NCI-H2227 treated with DMSO at 0.1 percent for 48 hours (cell line): Measurements from ENCODE around the gene GPR155.

ENCODE experiments used
- DNase-seq: peaks from one replicate; lab custom pipeline; 2025; lab: John Stamatoyannopoulos, UW

GPR155 gene, protein sequence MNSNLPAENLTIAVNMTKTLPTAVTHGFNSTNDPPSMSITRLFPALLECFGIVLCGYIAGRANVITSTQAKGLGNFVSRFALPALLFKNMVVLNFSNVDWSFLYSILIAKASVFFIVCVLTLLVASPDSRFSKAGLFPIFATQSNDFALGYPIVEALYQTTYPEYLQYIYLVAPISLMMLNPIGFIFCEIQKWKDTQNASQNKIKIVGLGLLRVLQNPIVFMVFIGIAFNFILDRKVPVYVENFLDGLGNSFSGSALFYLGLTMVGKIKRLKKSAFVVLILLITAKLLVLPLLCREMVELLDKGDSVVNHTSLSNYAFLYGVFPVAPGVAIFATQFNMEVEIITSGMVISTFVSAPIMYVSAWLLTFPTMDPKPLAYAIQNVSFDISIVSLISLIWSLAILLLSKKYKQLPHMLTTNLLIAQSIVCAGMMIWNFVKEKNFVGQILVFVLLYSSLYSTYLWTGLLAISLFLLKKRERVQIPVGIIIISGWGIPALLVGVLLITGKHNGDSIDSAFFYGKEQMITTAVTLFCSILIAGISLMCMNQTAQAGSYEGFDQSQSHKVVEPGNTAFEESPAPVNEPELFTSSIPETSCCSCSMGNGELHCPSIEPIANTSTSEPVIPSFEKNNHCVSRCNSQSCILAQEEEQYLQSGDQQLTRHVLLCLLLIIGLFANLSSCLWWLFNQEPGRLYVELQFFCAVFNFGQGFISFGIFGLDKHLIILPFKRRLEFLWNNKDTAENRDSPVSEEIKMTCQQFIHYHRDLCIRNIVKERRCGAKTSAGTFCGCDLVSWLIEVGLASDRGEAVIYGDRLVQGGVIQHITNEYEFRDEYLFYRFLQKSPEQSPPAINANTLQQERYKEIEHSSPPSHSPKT

DNA sequence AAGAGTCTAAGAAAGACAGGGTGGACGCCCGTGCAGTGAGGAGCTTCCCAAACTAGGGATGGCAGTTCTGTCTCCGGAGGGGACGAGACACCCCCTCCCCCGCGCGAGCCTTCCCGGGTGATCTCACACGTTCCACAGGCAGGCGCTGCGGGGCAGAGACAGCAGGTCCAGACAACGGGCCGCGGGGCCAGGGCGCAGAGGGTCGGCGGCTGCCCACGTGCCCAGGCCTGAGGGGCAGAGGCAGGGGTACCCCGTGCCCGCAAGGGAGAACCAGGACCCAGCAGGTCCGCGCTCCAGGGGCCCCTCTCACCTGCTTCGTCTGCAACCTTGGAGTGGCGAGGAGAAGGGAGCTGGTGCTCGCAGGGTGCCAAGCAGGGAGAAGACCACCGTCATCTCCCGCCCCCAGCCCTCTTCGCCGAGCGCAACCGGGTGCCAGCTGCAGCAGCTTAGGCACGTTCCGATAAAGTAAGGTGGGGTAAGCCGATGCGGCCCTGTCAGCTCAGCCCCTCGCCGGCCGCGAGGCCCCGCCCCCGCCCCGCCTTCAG is at the start of gene GPR155:
GPR155 (minus strand) TSS at position 467 of the 545 bp plus-strand sequence. CDS start 5,073 bp downstream, outside the sequence.
- no peak for DNase-seq

DNA sequence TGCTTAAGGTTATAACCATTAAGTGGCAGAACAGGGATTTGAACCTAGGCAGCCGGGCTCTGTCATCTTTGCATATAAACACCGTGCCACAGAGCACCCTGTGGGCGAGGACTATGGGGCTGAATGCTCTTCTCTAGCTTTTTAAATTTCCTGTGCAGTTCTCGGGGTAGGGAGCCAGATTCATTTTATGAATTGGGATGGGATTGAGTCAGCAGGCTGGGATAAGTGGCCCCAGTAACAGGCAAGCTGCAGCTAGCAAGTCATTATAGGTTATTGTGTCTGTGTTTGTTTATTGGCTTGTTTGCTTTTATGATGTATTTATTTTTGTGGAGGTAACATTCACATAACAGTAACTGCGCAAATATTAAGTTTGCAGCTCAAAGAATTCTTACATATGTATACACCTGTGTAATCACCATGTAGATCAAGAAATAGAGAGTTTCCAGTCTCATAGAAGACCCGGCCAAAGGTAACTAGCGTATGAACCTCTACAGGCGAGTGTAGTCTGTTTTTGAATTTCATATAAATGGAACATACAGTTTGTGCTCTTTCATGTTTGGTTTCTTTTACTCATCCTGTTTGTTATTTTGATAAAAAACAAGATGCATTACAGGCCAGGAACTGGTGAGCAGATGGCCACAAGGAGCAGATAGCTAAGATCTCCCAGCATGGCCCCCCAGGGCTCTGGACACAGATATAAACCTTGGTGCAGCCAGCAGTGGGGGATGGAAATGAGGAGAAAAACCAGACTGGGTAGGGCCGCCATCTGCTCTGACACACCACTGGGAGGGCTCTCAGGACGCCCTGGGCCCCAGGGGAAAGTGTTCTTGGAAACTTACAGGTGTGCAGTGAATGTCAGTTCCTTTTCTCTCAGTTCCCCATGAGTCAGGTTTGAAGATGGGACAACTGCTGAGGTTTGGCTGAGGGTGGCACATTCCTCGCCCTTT is 49.2 kb upstream of the GPR155 start:
- DNase-seq: peak; percentile 12

DNA sequence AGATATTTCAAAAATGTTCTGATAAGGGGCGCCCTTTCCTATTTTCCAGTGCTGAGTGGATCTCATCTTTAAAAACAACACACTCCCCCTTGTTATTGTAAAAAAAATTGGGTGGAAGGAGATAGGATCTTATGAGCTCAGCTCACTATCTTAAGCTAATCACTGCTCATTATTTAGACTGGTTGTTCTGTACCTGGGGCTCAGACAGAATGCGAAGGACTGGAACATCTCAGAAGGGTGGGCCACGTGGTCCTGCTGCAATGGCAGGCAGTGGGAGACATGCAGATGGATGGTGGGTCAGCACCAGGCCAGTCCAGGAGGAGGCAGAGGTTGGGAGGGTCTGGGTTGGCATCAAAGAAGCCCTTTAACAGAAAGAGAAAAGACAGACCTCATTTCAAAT is 48.3 kb upstream of the GPR155 start:
- no peak for DNase-seq

DNA sequence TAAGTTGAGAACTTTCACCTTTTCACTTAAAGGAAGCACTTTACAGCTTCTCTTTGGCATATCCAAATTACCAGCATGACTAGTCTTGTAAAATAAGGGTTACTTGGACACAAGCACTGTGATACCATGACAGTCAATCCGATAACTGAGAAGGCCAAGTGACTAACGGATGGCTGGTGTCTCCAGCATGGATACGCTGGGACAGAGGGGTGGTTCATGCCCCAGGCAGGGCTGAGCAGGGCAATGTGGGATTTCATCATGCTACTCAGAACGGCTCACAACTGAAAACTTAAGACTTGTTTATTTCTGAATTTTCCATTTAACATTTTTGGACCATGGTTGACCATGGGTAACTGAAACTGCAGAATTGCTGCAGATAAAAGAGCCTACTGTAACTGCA is 43.1 kb upstream of the GPR155 start:
- no peak for DNase-seq

DNA sequence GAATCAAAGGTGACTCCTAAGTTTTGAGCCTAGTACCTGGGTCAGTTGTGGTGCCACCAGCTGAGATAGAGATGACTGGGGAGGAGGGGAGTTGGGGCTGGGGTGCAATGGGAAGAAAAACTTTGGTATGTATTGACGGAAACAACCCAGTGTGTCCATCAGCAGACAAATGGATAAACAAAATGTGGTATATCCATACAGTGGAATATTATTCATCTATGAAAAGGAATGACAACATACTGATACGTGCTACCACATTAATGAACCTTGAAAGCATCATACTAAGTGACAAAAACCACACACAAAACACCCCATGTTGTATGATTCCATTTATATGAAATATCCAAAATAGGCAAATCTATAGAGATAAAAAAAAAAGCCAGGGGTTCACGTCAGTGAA is 41.1 kb upstream of the GPR155 start:
- DNase-seq: no peak

DNA sequence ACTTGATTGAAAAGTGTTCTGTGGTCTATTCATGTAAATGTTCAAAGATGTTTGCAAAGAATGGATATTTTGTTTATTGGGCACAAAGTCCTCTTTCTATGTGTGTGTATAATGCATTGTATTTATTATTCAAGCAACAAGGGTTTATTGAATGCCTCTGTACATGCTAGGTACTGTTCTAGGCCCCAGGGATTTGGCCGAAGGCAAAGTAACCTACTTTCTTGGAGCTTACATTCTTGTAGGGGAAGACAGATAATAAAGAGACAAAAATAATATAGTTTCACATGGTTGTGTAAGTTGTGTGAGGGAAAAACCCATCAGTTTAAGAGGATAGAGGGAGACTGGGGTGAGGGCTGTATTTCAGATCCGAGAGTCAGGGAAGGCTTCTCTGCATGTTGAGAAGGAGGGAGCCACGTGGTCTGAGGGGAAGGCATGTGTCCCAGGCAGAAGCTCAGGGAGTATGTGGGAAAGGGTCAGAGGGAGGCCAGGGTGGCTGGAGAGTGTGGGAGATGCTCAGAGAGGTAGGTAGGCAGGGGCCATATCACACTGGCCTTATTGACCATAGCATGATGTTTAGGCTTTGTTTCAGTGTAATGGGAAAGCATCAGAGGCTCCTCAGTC is 40.4 kb upstream of the GPR155 start:
- no peak for DNase-seq

DNA sequence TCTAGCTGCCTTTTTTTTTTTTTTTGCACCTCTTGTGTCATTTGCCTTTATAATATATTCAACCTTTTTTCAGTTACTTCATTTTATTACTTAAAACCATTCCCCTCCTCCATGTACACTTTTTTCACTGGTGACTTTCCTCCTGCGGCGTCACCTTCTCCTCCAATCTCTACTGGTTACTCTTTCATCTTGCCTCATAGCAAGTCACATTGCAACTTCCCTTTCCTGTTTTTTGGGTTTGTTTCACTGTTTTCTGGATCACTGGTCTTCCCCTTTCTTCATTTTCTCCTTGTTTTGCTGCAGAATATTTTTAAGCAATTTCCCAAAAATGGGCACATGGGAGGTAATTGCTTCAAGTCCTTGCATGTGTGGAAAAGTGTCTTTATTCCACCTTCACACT is 37.7 kb upstream of the GPR155 start:
- DNase-seq: no peak

DNA sequence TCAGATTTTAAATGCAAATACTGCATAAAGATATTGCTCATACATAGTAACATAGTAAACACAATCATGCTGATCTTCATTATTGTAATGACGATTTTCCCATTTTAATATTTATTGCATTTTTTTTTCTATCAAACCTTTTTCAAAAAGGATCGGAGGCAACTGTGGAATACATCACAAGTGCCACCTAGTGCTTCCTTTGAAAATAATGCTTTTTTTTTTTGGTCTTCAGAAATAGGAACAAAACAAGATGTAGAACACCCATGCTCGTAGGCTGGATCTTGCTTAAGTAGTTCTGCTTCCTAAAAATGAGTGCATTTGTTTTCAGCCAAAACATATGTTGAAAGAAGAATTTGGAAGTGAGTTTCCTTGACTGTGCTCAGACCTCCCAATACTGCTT is 35.7 kb upstream of the GPR155 start:
- peak; percentile 5 for DNase-seq

DNA sequence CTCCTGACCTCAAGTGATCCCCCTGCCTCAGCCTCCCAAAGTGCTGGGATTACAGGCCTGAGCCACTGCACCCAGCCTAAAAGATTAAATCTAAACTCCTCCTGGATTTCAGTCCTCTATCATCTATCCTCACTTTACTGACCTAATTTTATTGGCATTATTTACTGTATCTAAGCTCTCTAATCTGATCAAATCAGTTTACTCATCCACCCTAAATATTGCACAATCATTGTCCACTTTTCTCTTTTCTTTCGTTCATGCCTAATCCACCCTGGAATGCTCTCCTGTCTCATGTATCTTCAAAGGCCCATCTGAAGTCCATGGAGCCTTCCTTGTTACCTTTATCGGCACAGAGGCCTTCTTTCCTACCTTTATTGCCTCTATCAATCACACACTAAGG is 31.6 kb upstream of the GPR155 start:
- DNase-seq: no peak

DNA sequence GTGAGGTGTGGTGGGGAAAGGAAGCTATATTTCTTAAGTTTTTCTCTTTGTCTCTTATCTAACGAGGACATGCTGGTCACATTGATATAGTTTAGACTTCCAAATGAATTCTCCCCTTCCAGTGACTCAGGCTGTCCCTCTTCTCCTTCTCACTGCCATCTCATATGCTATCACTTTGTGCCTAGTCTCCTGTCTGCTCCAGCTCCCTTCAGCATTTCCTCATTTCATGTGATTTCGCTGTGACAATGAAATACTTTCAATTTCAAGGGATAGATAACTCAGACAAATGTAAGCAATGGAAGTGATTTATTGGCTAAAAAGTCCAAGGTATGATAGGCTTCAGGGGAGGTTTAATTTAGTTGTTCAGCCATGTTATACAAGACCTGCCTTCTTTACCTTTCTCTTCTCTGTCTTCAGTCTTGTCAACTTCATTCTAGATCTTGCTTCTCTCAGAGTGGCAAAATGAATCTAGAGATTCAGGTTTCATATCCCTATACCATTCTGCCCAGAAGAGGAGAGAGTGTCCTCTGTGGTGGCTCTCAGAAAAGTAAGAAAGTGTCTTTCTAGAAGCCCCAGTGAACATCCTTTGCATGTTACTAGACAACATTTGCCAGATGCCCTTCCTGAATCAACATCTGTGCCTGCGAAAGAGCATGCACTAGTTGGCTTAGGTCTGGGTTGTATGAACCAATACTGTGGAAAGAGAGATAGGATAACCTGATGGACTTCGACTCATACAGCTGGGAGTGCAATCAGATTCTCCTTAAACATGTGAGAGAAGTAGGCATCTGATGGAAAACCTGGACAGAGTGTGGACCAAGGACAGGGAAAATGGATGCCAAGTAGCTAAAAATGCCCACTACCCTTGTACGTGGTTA is 29.9 kb upstream of the GPR155 start:
- no peak for DNase-seq

DNA sequence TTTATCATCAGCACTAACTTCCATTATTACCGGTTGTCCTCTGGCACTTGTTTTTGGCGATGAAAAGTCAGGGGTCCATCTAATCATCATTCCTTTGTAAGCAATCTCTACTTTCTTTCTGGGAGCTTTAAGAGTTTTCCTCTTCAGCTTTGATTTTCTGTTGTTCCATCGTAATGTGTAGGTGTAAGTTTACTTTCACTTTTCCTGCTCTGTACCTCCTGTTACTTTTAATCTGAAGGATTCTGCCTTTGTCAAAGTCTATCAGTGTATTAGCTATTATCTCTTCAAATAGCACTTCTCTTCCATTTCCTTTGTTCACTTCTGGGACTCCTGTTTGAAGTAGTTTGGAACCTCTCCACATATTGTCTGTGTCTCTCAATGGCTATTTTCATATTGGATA is 25.5 kb upstream of the GPR155 start:
- no peak for DNase-seq

DNA sequence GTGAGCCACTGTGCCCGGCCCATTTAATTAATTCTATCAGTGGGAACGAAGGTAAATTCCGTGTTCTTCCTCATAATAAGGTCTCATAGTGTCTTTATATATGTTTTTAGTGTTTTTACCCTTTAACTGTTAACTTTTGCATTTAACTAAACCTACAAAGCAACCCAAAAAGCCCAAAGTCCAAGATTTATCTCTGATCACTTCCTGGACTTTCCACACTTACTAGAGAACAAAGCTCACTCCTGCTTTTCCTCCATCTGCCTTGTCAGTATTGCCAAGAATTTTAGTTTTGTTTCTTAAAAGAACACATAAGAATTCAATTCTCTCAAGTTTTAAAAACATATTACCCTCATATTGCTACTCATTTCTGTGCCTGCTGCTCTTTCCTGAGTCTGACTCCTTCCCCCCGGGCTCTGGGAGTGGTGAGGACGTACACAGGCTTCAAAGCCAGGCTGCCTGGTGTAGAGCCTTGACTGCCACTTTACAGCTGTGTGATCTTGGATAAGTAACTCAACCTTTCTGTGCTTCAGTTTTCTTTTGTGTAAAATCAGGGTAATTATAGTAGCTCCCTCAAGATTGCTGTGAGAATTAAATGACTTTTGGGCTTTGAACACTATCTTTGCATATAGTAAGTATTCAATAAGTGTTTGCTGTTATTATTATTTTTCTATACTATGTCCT is 24.9 kb upstream of the GPR155 start:
- DNase-seq: no peak

DNA sequence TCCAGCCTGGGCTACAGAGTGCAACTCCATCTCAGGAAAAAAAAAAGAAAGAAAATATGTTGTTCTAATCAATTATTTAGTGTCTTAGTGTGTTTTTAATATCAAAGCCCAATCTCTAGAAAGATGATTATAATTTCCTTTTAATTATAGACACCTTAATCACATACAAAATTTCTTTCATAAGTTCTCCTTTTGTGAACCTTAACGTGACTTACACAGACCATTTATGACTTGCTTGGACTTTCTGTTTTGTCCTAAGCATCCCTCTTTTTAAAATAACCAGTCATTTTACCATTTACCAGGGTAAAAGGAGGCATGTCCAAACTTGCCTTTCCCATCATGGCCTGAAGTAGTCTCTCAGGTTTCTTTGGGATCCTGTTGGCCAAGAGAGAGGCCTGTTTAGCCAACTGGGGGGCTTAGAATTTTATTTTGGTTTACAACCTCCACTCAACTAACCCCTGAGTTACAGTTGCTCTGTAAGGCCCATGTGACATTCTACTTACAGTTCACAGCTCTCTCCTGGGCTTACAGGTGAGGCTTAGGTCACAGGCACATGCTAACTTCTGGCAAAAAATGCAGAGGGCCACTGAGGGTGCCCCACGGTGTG is 23.9 kb upstream of the GPR155 start:
- no peak for DNase-seq

DNA sequence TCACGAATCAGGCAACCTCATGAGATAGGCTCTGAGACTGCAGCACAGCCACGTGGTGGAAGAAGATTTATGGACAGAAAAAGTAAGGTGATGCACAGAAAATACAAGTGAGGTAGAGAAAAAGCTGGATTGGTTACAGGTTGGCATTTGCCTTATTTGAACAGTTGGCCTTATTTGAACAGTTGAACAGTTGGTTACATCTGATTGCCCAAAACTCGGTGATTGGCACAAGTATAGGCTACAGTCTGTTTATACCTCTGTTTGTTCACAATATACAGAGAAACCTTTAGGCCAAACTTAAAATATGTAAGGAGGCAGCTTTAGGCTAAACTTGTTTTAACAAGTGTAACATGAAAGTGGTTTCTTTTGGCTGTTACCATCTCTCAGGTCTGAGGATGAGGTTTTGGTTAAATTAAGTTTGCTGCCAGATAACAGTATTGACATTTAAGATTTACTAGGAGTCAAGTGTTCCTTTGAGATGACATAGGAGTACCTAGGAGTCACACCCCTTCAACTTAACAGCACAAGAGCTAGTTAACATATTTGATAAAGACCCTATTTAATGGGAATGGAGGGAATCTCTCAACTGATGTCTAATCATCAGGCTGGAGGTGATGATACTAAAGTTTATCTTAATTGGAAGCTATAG is 16.5 kb upstream of the GPR155 start:
- no peak for DNase-seq

DNA sequence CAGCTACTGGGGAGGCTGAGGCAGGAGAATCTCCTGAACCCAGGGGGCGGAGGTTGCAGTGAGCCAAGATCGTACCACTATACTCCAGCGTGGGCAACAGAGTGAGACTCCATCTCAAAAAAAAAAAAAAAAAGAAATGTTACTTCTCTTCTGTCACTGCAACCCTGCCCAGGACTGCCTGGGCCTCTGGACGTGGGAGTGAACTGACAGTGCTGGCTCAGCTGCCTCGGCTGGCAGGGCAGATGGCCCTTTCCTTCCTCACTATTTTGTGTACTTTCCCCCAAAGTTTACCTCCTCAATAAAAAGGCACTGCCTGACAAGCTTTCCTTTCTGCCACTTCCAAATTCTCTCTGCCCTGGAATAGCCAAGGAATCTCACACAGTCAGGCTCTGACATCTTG is 12.5 kb upstream of the GPR155 start:
- no peak for DNase-seq

DNA sequence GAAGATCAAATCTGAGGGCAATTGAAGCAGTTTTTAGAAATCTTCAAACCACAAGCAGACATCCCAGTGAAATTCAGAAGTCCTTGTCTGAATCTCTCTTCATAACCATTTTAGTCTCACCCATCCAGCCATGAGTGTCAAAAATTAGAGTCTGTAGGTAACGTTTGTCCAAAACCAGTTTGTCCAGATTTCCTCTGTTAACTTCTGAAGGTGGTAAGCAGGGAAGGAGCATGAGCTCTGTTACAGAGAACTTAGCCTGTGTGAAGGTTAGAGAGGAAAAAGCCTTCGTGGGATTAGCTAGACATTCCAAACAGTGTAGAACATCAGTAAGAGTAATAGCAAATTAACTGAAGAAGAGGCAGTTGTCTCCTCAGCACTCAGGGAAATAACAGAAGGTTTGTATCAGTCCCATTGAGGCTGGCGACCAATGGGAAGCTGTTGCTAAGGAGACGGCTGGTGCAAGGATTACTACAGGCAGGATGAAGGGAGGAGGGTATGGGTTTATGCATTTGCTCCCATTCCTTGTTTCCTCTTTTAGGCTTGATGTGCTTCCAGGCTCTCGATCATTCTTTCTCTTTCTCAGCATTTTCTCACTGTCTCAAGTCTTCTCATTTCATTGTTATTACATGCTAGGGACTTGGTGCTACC is 8.7 kb upstream of the GPR155 start:
- no peak for DNase-seq

DNA sequence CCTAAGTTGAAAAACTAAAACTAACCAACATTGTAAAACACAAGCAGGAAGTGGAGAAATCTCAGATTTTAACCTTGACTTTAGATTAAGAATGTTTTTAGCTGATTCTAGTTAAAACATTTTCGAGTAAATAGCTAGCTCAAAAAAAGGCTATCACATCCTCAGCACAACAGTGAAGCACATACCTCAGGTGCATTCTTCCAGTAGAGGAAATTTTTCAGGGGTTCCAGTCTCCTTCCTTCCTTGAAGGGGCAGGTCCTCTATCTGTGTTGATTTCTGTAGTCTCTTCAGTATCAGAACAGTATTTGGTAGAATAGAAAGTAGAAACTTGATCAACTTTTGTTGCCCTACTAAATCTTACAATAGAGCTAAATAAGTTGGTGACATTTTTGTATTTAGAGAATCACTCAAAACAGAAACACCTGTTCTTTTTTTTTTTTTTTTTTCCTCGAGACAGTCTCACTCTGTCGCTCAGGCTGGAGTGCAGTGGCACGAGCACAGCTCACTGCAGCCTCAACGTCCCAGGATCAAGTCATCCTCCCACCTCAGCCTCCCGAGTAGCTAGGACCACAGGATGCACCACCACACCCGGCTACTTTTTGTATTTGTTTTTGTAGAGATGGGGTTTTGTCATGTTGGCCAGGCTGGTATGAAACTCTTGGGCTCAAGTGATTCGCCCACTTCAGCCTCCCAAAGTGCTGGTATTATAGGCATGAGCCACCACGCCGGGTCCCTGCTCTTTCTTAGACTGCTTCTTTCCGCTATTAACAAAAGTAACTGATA is 6.9 kb upstream of the GPR155 start:
- no peak for DNase-seq
